Stimulated activated naive CD4-positive, alpha-beta T cell (primary cell): ENCODE data around the gene STIM1.
A peak's percentile ranks its signal among the peaks of the same experiment; 100 is the strongest.
"Not testable (repeated sequence)": the region's sequence is repeated elsewhere in the genome, so short reads cannot be mapped to it uniquely, and the experiment has no call there.

Experiments used
- DNase-seq, 6 experiments: peaks; one replicate each; lab custom pipeline; 2025; lab: John Stamatoyannopoulos, UW

The STIM1 gene

DNA sequence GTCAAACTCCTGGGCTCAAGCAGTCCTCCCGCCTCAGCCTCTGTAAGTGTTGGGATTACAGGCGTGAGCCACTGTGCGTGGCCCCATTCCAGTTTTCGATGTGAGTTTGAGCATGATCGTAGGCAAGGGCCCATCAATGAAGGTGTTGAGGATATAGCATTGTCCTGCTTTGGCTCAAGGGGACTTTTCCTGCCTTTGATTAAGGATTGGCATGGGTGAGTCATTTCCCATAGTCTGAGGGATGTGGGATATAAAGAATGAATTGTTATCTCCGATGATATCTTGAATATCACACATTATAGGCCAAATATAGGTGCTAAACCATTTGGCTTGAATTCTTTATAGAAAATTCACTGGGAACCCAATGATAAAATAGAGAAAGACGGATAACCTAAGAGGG, 30.4 kb downstream of the STIM1 start:
- no peak for DNase-seq

GRCh38 chr11:3886985-3887384, 31.5 kb downstream of the STIM1 start:
- no peak for DNase-seq

DNA sequence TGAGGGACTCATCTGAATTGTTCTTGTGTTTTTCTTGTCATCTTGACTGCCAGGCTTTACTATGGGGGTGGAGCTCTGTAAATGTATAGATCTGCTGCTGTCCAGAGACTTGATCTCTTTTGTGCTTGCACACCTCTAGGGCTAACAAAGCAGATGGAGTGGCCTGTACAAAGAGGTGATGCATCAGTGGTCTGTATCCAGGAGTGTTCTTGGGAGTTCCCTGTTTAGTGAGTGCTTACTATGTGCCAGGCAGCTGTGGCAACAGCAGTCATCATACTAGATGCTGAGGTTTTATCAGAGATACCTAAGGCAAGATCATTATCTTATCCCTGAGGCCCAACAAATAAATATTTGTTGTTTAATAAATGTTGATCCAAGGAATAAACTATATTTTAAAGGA, 33.4 kb downstream of the STIM1 start:
- no peak for DNase-seq

- DNase-seq: no peak
Measured at GRCh38 chr11:3890014-3890413, 34.5 kb downstream of the STIM1 start.

- DNase-seq: no peak
Measured at GRCh38 chr11:3890806-3891205, 35.3 kb downstream of the STIM1 start.

DNA sequence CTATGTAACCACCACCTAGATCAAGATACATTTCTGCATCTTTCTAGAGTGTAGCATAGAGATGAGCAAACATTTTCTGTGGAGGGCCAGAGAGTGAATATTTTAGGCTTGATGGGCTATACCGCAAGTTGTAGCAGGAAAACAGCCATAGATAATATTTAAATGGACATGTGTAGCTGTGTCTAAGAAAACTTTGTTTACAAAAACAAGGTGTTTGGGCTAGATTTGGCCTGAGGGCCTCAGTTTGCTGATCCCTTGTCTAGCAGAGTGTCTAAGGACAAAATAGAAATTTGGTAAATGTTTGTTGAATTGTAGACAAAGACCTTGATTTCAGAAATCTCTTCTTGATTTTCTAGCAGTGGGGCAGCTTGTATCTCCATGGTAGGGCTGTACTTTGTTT, 36.3 kb downstream of the STIM1 start:
- DNase-seq: no peak

GRCh38 chr11:3892156-3892555, 36.7 kb downstream of the STIM1 start:
- no peak for DNase-seq

DNA sequence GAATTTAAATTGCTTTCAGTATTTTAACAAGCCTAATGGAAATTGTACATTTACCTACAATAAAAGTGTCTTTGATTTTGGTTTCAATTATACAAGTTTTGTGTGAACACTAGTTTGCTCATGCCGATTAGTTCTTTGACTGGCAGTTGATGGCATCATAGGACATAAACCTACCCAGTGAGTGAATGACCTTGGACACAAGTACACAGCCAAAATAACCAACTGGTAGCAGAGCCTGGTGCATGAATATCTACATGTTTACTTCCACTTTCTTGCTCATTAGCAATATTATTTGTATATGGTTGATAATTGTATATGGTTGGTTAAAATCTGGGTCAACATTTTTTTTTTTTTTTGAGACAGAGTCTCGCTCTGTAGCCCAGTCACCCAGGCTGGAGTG, 37.8 kb downstream of the STIM1 start:
- no peak for DNase-seq

DNA sequence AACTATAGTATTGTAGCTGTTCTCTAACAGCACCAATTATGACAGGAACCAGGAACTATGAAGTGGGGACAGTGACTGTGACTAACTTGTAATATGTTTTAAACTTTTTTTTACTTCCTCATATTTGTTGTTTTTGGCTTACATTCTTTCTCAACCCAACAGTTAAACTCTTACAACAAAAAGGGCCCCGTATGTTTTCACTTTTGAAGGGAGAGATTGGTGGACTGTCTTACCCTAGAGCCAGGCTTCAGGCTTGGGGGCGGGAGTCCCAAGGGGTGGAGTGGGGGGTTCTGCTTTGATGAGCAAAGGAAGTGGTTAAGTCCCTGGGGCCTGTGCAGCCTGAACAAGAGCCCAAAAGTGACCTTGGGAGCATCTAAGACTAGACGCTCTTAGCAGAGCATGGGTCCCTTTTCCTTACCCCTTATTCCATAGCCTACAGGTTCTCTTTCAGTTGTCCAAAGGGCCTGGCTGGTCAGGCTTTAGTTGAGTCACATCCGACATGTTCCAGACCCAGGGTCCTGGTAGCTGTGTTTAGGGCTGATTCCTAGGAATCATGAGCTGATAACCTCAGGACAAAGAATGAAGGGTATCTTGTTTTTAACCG, 38.8 kb downstream of the STIM1 start:
- no peak for DNase-seq

DNA sequence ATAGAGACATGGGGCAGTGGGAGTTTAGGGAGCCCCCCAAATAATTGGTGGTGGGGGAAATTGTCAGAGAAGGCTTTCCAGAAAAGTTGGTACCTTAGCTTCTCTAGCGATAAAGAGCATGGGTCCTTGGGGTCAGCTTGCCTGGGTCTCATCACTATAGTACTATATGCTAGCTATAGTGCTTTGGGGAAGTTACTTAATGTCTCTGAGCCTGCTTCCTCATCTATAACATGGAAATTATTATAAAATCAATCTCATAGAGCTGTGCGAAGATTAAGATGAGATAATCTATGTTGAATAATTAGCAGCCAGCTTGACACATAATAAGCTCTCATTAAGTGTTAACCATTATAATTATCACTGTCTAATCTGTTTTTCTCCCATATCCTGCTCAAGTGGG, 41.2 kb downstream of the STIM1 start:
- no peak for DNase-seq

- not testable (repeated sequence) for DNase-seq
Measured at GRCh38 chr11:3900230-3900629, 44.8 kb downstream of the STIM1 start.

GRCh38 chr11:3901249-3902025, 46.0 kb downstream of the STIM1 start:
- DNase-seq: no peak

DNA sequence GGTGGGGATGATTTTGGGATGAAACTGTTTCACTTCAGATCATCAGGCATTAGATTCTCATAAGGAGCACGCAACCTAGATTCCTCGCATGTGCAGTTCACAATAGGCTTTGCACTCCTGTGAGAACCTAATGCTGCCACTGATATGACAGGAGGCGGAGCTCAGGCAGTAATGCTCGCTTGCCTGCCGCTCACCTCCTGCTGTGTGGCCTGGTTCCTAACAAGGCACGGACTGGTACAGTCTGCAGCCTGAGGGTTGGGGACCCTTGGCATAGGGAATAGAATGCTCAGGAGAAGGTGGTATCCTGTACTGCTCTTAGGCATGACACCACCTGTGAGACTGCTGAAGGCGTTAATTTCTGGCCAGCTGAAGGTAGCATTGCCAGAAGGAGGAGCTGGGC, 47.0 kb downstream of the STIM1 start:
- DNase-seq: no peak

DNA sequence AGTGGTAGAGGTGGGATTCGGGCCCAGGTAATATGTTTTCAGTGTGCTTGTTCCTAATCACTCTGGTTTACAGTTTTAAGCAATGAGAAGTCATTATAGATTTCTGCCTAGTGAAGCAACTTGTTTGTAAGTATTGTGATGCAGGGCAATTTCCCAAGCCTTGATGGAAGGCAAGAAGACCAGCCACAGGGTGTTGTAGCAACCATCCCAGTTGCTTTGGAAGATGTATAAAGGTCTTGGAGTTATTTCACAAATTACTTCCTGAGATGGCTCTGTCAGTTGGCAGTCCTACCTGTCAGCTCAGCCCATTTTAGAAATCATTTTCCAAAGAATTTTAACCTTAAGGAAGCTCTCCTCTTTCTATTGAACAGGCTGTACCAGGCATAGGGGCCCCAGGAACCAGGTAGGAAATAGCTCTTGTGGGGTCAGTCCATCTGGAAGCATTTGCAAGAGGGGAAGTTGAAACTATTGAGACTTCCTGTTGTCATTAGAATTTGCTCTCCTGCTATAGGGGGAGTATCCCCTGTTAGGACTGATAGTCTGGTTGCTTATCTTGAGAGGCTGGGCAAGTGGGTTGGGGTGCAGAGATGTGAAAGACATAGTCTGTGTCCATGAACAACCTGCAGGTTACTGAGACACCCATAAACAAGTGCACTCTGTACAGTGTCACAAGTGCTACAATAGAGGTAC, 47.9 kb downstream of the STIM1 start:
- DNase-seq: no peak

- no peak for DNase-seq
Measured at GRCh38 chr11:3904228-3904627, 48.8 kb downstream of the STIM1 start.

GRCh38 chr11:3905080-3905953, 49.9 kb downstream of the STIM1 start:
- DNase-seq: peak in 5 of 6 experiments; percentile 30 to 74 (median 65)

DNA sequence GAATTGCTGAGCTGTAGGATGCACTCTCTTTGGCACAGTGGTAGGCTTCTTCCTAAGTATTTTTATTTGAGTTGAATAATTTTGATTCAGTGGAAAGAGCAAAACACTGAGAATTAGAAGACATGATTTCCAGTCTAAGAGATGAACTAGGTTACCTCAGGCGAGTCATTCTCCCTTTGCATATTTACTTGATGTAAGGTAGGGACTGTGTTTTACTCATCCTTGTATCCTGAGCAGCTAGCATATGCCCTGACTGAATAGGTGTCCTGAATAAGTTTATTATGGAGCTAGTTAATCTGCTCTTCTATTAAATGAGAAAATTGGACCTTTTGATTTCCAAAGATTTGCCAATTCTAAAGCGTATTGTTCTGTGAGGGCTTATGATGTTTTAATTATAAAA, 50.7 kb downstream of the STIM1 start:
- DNase-seq: no peak

DNA sequence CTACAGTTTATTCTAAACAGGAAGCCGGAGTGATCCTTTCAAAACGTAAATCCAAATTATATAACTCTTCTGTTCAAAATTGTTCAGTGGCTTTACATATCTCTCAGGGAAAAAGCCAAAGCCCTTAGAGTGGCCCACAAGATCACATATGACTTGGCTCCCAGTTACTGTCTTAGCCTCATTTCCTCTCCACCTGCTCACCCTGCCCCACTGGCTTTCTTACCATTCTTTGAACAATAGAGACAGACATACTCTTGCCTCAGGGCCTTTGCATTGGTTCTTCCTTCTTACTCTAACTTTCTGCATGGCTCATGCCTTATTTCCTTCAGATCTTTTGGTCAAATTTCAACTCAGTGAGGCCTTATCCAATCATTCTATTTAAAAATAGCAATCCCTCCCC, 52.1 kb downstream of the STIM1 start:
- DNase-seq: no peak

DNA sequence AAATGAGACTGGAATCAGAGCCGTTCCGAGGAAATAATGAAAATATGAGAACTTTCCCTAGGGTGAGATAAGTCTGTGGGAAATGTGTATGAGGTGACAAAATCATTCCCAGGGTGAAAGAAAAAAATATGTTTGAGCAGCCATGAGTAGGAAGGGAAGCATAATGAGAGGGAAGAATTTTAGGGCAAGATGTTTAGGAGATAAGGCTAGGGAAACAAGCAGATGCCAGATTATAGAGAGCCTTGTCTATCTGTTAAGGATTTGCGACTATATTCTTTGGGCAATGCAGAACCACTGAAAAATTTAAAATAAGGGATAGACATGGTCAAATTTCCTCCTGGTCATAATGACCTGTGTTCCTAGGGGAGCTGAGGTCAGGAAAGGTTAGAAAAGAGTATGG, 54.4 kb downstream of the STIM1 start:
- DNase-seq: no peak

DNA sequence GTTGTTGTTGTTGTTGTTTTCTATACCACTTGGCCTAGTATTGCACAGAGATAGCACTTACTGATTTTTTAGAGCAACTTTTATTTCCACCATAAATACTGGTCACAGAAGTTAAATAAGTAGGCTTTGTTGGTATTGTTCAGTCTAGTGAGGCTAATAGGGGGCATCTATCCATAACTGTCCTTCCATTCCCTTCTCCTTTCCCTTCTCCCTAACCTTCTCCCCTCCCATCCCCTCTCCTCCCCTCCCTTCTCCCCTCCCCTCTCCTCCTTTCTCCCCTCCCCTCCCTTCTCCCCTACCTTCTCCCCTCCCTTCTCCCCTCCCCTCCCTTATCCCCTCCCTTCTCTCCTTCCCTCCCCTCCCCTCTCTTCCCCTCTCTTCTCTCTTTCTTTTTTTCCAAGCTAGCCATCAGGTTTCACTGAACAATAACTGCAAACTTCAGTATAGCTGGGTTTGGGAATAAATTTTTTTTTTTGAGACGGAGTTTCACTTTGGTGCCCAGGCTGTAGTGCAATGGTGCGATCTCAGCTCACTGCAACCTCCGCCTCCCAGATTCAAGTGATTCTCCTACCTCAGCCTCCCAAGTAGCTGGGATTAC, 56.5 kb downstream of the STIM1 start:
- DNase-seq: no peak

DNA sequence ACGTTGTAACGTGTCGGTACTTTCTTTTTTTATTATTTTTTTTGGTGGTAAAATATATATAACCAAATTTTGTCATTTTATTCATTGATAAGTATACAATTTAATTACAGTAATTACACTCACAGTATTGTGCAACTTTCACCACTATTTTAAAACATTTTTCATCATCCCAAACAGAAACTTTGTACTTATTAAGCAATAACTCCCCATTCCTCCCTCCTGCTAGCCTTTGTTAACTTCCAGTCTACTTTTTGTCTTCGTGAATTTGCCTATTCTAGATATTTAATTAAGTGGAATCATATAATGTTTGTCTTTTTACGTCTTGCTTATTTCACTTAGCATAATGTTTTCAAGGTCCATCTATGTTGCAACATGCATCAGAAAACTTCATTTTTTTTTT, 58.5 kb downstream of the STIM1 start:
- no peak for DNase-seq

- DNase-seq: peak in 1 of 6 experiments; percentile 7
Measured at GRCh38 chr11:3914805-3915204, 59.3 kb downstream of the STIM1 start.
